Thoracic aorta (tissue), 2 donors: Measurements from ENCODE around the gene SLX9. TPM values are rescaled to one million over a fixed set of nuclear protein-coding genes. Genes with fewer than 3 reads are reported as not detected.

Source experiments
- ATAC-seq: fragments of 150-250 bp; one replicate; pipeline ENCODE4 v1.8.0; 2017; ENCODE audit warnings: low read depth; ENCODE audit not compliant: insufficient number of reproducible peaks, low FRiP score
- DNase-seq: peaks from one replicate; pipeline ENCODE4 v3.0.0-alpha.2; 2020; ENCODE audit warnings: low spot score
- H3K27ac ChIP-seq, 2 donors: fragments of 200-600 bp; sonication (generic); 1 replicate in 1 of 2; 2 replicates in 1 of 2; pipeline ENCODE4 v1.5.1; 2016; ENCODE audit warnings: mild to moderate bottlenecking in 2 of 2, moderate library complexity in 2 of 2
- H3K27me3 ChIP-seq: fragments of 200-600 bp; sonication (generic); replicated peaks from 2 replicates; pipeline ENCODE4 v1.6.0; 2016; ENCODE audit warnings: mild to moderate bottlenecking; ENCODE audit not compliant: insufficient read depth
- H3K36me3 ChIP-seq: fragments of 200-600 bp; sonication (generic); one replicate; pipeline ENCODE4 v1.5.1; 2016
- H3K4me1 ChIP-seq, 2 donors: fragments of 200-600 bp; sonication (generic); 1 replicate in 1 of 2; 2 replicates in 1 of 2; pipeline versions ENCODE4 v1.5.1 to v1.6.0; 2016; ENCODE audit warnings: low read depth in 2 of 2, mild to moderate bottlenecking in 1 of 2; ENCODE audit not compliant: control insufficient read depth in 1 of 2
- H3K4me3 ChIP-seq: fragments of 200-600 bp; sonication (generic); 2 replicates; pipeline ENCODE4 v1.5.1; 2016; ENCODE audit warnings: mild to moderate bottlenecking
- H3K9me3 ChIP-seq: fragments of 200-600 bp; sonication (generic); 2 replicates; pipeline ENCODE4 v1.5.1; 2016
- CTCF ChIP-seq: fragments of 200-600 bp; sonication (generic); IDR thresholded peaks from one replicate; pipeline ENCODE4 v1.5.1; 2019; ENCODE audit warnings: antibody characterized with exemption
- total RNA-seq, 2 donors: library from RNA; depleted of rRNA; stranded (reverse); fragments of >200 nt; gene quantifications; one replicate each; pipeline versions ENCODE4 v1.1.0 to v1.2.3, GENCODE V29; 2016

The SLX9 gene
- total RNA-seq, 2 donors from 2014 or later: 5.9 to 10.6 TPM

DNA sequence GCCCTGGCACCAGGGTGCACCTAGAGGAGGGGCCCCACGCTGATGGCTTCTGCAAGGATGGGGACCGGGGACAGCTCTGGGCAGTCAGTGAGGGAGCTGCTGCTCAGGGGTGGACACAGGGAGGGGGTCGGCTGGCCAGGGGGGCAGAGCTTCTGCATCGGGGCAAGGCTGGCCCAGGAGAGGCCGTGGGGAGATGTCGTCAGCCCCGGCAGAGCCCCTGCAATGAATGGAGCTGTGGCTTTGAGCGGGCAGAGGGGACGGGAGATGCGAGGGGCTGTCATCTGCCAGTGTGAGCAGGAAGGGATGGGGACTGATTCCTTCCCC lies 31.8 kb downstream of the SLX9 start:
- TF ChIP-seq CTCF: no peak
- peaks cover 6% of the 10 kb centered on the region for H3K36me3 ChIP-seq
- peaks cover 13 to 28% of the 10 kb centered on the region in 2 donors for H3K4me1 ChIP-seq
- no peaks in the 10 kb centered on the region for H3K27me3 ChIP-seq
- no peak for DNase-seq
- no peak overlapping the region for H3K4me3 ChIP-seq
- H3K9me3 ChIP-seq: no peaks in the 10 kb centered on the region
- no peak overlapping the region for H3K27ac ChIP-seq
- ATAC-seq: no peak

DNA sequence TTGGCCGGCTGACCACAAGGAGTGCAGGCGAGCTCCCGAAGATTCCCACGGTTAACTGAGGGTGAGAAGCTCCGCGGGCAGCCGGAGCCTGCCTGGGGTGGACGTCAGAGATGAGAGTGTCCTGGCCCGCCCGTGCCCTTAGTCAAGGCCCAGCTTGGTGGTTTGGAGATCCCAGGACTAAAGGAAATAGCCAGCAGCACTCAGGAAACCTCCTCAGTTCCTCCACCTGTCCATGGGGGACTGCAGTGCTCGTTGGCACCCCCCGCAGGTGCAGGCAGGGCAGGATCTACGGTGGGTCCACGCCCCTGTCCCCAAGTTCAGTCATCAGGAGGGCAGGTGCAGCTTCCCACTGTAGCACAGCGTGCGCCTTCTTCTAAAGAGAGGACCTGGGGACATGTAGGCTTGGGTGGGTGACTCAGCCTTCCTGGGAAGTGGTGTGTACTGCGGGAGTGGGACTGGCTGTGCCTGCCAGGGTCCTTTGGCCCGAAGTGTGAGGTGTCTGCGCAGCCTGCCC lies 32.5 kb downstream of the SLX9 start:
- ATAC-seq: no peak
- TF ChIP-seq CTCF: no peak
- H3K27me3 ChIP-seq: no peaks in the 10 kb centered on the region
- H3K4me3 ChIP-seq: no peak overlapping the region
- no peak overlapping the region for H3K27ac ChIP-seq
- peaks cover 6 to 21% of the 10 kb centered on the region in 2 donors for H3K4me1 ChIP-seq
- no peaks in the 10 kb centered on the region for H3K9me3 ChIP-seq
- H3K36me3 ChIP-seq: peaks cover 8% of the 10 kb centered on the region
- no peak for DNase-seq

DNA sequence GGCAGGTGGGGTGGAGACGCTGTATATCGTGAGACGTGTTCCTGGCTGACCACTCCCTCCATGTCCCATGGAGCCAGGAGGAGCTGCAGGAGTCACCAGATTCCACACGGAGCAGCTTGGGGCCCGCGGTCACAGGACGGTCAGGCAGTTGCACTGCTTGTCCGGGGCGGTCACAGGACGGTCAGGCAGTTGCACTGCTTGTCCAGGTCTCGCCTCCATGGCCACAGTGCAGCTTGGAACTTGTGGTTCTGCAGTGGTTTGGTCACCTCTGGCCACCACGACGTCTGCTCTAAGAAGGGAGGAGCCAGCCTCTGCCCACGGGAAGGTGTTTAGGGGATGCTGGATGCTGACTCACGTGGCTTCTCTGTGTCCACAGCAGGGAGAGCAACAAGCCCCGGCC lies 33.0 kb downstream of the SLX9 start:
- no peak for TF ChIP-seq CTCF
- Histone ChIP-seq H3K9me3 (no peaks in the 10 kb centered on the region), H3K36me3 (peaks cover 12% of the 10 kb centered on the region), H3K4me1 (peaks cover 1 to 16% of the 10 kb centered on the region in 2 donors), H3K27me3 (no peaks in the 10 kb centered on the region), H3K4me3 (no peak overlapping the region), H3K27ac (no peak overlapping the region)
- DNase-seq (no peak), ATAC-seq (no peak)

DNA sequence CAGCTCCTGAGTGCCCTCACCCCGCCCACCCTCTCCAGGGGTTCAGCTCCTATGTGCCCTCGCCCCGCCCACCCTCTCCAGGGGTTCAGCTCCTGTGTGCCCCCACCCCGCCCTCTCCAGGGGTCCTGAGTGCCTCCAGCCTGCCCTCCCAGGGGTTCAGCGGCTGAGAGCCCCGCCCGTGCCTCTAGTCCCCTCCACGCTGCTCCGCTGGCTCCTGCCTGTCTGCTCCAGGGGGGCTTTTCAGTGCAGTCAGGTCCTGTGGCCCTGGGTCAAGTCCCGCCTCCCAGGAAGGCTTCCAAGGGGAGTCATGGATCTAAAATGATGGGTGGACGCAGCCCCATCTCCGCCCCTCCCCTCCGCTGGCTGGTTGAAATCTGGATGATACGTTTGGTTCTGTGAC lies 33.8 kb downstream of the SLX9 start:
- Histone ChIP-seq H3K4me3 (no peak overlapping the region), H3K36me3 (peaks cover 12% of the 10 kb centered on the region), H3K9me3 (no peaks in the 10 kb centered on the region), H3K4me1 (peaks cover 0 to 8% of the 10 kb centered on the region in 2 donors), H3K27ac (no peak overlapping the region), H3K27me3 (no peaks in the 10 kb centered on the region)
- DNase-seq: no peak
- ATAC-seq: no peak
- no peak for TF ChIP-seq CTCF

DNA sequence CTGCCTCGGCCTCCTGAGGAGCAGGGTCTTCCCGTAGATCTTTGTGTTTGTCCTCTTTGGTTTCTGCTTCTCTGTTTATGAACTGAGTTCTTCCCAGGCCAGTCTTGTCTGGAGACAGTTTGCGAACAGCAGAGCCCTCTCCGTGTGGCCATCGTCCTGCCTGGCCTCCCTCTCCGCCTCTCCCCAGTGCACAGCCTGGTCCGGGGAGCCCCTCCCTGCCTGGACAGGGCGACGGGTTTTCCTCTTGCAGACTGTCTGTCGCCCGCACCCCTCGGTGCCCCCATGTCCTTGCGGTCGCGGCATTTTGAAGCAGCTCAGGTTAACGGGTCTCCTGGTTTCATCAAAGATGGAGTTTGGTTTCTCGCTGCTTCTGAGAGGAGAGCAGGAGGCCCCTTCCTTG lies 34.8 kb downstream of the SLX9 start:
- Histone ChIP-seq H3K27ac (no peak overlapping the region), H3K36me3 (peaks cover 6% of the 10 kb centered on the region)
- TF ChIP-seq CTCF: no peak

More for the DNA sequence above, 34.8 kb downstream of the SLX9 start:
- DNase-seq: no peak
- no peak overlapping the region for H3K4me3 ChIP-seq
- H3K27me3 ChIP-seq: no peaks in the 10 kb centered on the region
- H3K9me3 ChIP-seq: no peaks in the 10 kb centered on the region
- no peak for ATAC-seq
- H3K4me1 ChIP-seq: no peaks in the 10 kb centered on the region
